ENCODE data around the gene ATRNL1.

DNA sequence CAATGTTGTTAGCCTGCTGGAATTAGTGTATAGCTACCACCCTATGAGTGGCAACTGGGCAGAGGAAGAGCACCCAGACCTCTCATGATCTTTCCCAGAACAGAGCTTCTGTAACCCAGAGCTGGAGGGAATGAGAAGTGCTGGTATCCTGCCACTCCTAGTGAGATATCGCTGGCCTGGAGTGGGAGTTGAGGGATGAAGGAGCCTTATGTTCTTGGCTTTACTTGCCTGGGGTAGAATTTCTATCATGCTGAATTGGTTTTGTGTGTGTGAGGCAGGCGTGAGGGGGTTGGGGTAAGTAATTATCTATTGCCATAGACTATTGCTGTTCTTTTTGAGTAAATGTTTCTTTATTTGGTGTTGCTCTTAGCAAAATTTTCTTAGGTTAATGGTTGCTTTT lies 146.6 kb downstream of the ATRNL1 start:
- TF ChIP-seq, protein P1, sequence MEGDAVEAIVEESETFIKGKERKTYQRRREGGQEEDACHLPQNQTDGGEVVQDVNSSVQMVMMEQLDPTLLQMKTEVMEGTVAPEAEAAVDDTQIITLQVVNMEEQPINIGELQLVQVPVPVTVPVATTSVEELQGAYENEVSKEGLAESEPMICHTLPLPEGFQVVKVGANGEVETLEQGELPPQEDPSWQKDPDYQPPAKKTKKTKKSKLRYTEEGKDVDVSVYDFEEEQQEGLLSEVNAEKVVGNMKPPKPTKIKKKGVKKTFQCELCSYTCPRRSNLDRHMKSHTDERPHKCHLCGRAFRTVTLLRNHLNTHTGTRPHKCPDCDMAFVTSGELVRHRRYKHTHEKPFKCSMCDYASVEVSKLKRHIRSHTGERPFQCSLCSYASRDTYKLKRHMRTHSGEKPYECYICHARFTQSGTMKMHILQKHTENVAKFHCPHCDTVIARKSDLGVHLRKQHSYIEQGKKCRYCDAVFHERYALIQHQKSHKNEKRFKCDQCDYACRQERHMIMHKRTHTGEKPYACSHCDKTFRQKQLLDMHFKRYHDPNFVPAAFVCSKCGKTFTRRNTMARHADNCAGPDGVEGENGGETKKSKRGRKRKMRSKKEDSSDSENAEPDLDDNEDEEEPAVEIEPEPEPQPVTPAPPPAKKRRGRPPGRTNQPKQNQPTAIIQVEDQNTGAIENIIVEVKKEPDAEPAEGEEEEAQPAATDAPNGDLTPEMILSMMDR (IDR thresholded peaks at IDR 0.05) = no peak
- TF ChIP-seq POLR2A (IDR thresholded peaks at IDR 0.05) = no peak
- no peak for TF ChIP-seq POLR2AphosphoS5 (IDR thresholded peaks at IDR 0.05)

Data from prostate gland (tissue), 2 donors.